ENCODE results near the gene OLFM3. TPM values are rescaled to one million over a fixed set of nuclear protein-coding genes. Genes with fewer than 3 reads are reported as not detected.

Gene OLFM3
- total RNA-seq, 4 donors from 2014 or later, result not detected

DNA sequence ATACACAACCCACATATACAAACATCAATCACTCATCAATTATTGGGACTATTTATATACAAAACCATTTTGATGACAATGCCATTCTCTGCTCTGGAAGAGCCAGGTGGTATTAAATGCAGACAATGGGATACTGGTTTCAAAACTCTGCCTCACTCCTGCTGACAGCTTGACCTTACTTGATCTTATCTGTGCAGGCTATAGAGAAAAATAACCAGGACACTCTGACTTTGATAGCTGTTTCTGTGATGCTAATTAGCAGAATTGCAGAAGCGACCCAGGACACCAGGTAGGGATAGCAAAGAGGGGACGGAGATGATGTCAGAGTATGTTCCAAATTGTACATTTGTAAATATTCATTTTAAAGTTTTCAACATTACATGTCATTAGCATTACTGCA lies 89.5 kb downstream of the OLFM3 start:
- TF ChIP-seq, protein P1, sequence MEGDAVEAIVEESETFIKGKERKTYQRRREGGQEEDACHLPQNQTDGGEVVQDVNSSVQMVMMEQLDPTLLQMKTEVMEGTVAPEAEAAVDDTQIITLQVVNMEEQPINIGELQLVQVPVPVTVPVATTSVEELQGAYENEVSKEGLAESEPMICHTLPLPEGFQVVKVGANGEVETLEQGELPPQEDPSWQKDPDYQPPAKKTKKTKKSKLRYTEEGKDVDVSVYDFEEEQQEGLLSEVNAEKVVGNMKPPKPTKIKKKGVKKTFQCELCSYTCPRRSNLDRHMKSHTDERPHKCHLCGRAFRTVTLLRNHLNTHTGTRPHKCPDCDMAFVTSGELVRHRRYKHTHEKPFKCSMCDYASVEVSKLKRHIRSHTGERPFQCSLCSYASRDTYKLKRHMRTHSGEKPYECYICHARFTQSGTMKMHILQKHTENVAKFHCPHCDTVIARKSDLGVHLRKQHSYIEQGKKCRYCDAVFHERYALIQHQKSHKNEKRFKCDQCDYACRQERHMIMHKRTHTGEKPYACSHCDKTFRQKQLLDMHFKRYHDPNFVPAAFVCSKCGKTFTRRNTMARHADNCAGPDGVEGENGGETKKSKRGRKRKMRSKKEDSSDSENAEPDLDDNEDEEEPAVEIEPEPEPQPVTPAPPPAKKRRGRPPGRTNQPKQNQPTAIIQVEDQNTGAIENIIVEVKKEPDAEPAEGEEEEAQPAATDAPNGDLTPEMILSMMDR (IDR thresholded peaks at IDR 0.05), result no peak
- TF ChIP-seq POLR2A (IDR thresholded peaks at IDR 0.05), result no peak
- no peak for DNase-seq (ENCODE audit: low spot score in 2 of 2)
- intact Hi-C loops (cut with DNase I; ENCODE audit: low total_unique reads), result no loop called here
- 76 to 78% methylated on average over 2 of the region's 2 CpGs for WGBS, 2 donors
- no peak overlapping the region for H3K4me3 ChIP-seq (ENCODE audit: low read depth, poor library complexity, severe bottlenecking)

DNA sequence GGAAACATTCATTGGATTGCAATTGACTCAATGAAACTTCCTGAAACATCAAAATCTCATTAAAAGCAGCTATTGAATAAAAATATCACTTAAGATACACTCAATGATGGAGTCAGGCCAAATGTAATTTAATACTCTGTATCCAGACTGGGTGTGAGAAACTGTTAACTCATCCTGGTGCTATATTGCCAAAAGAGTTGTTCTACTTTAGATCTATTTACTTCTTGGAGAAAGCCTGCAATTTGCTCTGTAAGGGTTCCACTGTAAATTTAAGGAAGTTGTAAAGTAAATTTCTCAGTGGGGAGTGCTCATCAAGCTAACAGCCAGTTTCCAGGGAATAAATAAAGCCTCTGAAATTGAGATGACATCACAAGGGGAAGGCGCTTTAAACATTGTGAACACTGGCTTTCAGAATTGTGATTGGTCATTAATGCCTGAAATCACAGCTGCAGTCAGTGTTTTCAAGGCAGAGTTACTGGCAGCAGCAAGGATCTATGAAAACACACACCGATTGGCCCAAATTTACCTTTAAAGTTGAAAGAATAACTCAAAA lies 91.4 kb downstream of the OLFM3 start:
- DNase-seq (ENCODE audit: low spot score in 2 of 2), result no peak
- WGBS, 2 donors, result 71% methylated on average over 2 of the region's 2 CpGs
- no peak for TF ChIP-seq POLR2A (IDR thresholded peaks at IDR 0.05)
- TF ChIP-seq, protein P1 (IDR thresholded peaks at IDR 0.05), result no peak
- intact Hi-C loops (cut with DNase I; ENCODE audit: low total_unique reads), result no loop called here
- no peak overlapping the region for H3K4me3 ChIP-seq (ENCODE audit: low read depth, poor library complexity, severe bottlenecking)

DNA sequence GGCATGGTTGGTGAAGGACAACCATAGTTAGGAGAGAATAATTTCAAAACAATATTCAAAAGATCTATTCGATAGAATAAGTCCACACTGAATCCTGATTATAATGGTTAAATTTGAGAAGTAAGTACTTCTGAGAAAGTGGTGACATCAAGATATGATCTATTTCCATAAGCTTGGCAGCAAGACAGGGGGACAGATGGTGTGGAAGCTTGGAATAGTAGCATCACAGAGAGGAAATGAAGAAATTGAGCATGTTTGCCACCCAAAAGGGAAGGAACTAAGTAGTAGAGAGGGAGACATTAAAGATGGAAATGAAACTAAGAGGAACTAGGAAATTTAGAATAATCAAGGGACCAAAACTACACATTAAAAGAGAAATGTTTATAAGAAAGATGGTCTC lies 94.5 kb downstream of the OLFM3 start:
- WGBS, 2 donors, result 66 to 85% methylated on average over 1 of the region's 1 CpG
- TF ChIP-seq POLR2A (IDR thresholded peaks at IDR 0.05), result no peak
- TF ChIP-seq, protein P1 (IDR thresholded peaks at IDR 0.05), result no peak
- intact Hi-C loops (cut with DNase I; ENCODE audit: low total_unique reads), result no loop called here
- H3K4me3 ChIP-seq (ENCODE audit: low read depth, poor library complexity, severe bottlenecking), result no peak overlapping the region
- DNase-seq (ENCODE audit: low spot score in 2 of 2), result no peak

DNA sequence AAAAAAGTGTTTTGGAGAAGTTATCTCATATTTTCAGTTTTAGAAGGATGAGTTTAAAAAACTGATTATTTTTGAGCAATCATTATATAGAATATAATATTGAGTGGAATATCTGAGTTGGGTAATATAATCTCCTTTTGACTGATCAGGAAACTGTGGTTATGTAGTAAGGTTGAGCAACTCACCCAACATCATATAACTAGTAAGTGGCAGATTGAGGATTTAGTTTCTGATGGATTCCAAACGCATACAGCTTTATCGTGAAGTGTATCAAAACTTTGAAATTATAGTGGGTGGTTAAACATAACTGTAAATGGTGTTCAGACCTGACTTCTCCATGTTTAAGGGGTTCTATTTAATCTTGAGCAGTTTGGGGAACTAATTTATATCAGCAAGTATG lies 98.6 kb downstream of the OLFM3 start:
- 83 to 85% methylated on average over 2 of the region's 2 CpGs for WGBS, 2 donors
- intact Hi-C loops (cut with DNase I; ENCODE audit: low total_unique reads), result no loop called here
- no peak for TF ChIP-seq POLR2A (IDR thresholded peaks at IDR 0.05)
- TF ChIP-seq, protein P1 (IDR thresholded peaks at IDR 0.05), result no peak
- no peak overlapping the region for H3K4me3 ChIP-seq (ENCODE audit: low read depth, poor library complexity, severe bottlenecking)
- no peak for DNase-seq (ENCODE audit: low spot score in 2 of 2)

DNA sequence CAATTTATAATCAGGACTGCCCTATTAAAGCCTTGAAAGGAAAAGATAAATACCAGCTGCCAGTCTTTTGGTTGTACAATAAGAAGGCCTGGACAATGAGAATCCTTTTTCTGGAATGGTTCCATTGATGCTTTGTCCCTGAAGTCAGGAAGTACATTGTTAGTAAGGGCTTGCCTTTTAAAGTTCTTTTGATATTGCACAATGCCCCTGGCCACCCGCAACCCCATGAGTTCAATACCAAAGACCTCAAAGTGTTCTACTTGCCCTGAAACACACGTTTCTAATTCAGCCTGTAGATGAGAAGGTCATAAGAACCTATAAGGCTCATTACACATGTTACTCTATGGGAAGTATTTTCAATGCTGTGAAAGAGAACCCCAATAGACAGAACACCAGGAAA lies 112.1 kb downstream of the OLFM3 start:
- DNase-seq (ENCODE audit: low spot score in 2 of 2), result no peak
- WGBS, 2 donors, result 67 to 71% methylated on average over 2 of the region's 2 CpGs
- intact Hi-C loops (cut with DNase I; ENCODE audit: low total_unique reads), result no loop called here
- no peak overlapping the region for H3K4me3 ChIP-seq (ENCODE audit: low read depth, poor library complexity, severe bottlenecking)
- TF ChIP-seq POLR2A (IDR thresholded peaks at IDR 0.05), result no peak
- TF ChIP-seq, protein P1 (IDR thresholded peaks at IDR 0.05), result no peak

DNA sequence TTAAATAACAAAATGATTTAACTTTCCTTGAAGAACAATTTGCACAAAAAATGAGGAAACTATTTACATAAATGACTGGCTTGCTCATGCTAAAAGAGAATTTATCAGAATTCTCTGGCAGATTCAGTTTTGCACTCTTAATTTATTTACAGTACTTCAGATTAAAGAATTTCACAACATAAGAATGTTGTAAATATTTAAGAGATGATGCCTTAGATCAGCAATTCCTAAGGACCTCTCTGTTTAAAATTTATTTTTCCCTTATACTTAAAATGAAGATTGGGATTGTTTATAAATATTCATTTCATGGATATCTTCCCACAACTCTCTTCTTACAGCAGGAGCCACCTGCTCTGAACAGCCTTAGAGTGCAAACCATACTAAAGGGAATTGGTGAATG lies 120.8 kb downstream of the OLFM3 start:
- no peak for DNase-seq (ENCODE audit: low spot score in 2 of 2)
- intact Hi-C loops (cut with DNase I; ENCODE audit: low total_unique reads), result no loop called here
- H3K4me3 ChIP-seq (ENCODE audit: low read depth, poor library complexity, severe bottlenecking), result no peak overlapping the region
- TF ChIP-seq POLR2A (IDR thresholded peaks at IDR 0.05), result no peak
- TF ChIP-seq, protein P1 (IDR thresholded peaks at IDR 0.05), result no peak

Measured in lower leg skin (tissue), 4 donors.